ENCODE data around the gene ARHGEF3.
"Not testable (repeated sequence)": the region's sequence is repeated elsewhere in the genome, so short reads cannot be mapped to it uniquely, and the experiment has no call there.

Gene ARHGEF3

GRCh38 chr3:56769116-56769707, 32.5 kb downstream of the ARHGEF3 start:
- DNase-seq: no peak

DNA sequence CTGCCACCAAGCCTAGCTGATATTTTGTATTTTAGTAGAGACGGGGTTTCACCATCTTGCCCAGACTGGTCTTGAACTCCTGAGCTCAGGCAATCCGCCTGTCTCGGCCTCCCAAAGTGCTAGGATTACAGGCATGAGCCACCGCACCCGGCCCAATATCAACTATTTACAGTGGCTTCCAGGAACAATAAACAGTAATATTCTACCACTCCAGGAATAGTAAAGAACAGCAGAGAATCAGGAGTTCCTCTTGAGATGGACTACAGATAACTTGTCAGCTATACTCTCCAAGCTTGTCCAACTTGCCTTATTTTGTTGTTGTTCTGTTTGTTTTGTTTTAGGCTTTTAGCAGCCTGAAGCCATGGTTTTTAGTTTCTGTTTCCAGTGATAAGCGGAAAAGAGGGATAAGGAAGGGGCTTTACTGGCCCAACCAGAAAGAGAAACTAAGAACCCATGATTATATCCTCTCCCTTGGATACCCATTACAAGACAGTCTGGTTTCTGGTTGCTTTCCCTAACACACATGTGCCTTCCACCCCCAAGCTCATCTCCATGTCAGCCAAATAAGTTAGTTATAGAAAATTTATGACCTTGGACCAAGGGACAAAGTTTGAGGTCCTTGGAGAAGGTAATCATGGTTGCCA, 36.7 kb downstream of the ARHGEF3 start:
- DNase-seq: no peak

DNA sequence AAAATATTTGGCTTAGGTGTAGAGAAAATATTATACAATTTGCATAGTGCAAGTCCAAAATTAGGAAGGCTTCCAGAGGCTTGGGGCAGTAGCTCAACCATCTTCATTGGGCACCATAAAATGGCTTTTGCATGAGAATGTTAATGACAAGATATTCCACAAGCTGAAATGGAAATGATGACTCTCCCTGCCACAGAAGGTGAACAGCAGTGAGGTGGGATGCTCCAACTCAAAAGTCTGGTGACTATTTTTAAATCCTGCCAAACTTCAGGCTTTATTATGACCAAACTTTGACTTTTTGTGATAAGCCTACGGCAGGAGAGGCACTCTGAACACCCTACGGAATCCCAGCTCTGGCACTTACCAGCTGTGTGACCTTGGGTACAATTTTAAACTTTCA, 37.6 kb downstream of the ARHGEF3 start:
- no peak for DNase-seq

DNA sequence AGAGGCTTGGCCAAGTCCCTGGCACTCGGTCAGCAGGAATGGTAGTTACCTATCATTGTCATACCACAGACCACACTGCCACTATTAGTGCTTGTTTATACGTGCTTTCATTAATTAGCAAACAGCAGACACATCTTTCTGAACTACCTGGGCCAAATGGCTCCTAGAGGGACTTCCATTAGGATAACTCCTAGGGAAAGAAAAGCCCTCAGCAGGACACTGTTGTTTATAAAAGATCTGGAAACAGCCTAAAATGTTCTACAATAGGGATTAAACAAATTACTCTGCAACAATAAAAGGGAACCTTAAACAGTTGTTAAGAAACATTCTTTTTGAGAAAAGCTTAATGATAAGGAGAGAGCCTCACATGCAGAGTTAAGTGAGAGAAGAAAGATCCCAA, 38.5 kb downstream of the ARHGEF3 start:
- DNase-seq: no peak

DNA sequence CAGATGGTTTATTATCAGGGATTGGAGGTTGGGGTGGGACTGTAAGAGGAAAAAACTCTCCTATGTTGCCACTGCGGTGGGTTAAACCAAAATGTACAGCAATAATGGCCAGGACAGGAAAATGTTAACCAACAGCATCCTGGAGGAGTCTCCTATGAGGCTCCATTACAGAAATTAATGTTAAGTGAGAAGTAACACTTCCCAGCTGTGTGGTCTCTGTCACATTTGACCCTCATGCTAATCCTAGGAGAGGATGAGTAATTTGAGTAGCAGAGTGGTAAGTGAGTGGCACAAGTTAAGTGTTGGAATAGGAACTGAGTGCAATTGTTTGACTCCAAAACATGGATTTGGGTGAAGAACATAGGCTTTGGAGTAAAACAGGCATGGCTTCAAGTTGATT, 39.0 kb downstream of the ARHGEF3 start:
- DNase-seq: no peak

- no peak for DNase-seq
Measured at GRCh38 chr3:56761887-56762651, 39.7 kb downstream of the ARHGEF3 start.

DNA sequence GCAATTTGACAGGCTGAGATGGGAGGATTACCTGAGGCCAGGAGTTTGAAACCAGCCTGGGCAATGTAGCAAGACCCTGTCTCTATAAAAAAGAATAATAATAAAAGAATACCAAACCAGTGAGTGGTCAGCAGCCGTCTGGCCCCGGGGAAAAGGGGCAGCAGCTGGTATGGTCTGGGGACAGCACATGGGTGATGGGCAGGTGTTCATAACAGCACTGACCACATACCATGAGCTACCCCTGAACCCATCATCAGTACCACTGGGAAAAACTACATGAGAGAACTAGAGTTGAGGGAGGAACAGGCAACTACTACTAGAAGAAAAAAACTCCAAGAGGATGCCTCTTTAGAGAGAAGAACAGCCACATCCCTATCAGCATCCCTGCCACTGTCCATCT, 40.7 kb downstream of the ARHGEF3 start:
- no peak for DNase-seq

DNA sequence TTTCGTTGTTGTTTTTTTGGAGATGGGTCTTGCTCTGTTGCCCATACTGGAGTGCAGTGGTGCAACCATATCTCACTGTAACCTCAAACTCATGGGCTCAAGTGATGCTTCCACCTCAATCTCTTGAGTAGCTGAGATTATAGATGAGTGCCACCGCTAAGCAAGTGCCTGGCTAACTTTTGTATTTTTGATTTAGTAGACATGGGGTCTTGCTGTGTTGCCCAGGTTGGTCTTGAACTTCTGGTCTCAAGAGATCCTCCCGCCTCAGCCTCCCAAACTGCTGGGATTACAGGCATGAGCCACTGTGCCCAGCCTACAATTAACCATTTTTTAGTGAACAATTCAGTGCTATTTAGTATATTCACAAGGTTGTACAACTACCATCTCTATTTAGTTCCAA, 42.2 kb downstream of the ARHGEF3 start:
- no peak for DNase-seq

- peak; percentile 12 for DNase-seq
Measured at GRCh38 chr3:56758539-56758981, 43.2 kb downstream of the ARHGEF3 start.

GRCh38 chr3:56758042-56758441, 43.7 kb downstream of the ARHGEF3 start:
- DNase-seq: not testable (repeated sequence)

DNA sequence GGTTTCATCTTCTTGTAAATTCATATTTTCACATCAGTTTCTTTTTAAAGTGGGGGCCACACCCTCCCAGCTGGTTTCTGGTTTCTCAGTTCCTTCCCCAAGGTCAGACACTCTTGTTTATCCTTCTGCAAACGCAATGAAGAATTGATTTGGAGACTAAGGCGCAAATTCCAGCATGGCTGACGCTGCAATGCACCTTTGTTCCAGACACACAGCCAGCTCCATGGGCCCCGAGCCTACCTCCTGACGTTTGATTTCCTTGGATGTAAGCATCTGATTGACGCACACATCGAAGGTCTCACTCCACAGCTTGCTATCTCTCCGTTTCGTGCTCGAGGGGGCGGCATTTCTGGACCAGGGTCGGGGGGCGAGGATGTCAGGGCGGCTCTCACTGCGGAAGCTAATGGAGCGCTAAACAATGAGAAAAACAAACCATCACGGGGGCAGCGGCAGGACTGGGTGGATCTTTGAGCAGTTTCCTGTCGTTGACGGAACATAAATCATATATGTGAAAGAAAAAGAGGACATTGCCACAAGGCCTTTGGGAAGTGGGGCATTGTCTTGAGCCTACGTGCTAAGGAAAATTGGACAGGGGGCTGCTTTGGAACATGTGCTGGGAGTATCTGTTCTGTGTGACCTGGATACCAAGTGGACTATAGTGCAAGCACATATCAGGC, 46.9 kb downstream of the ARHGEF3 start:
- peak; percentile 10 for DNase-seq

GRCh38 chr3:56753206-56753820, 48.4 kb downstream of the ARHGEF3 start:
- DNase-seq: no peak

GRCh38 chr3:56751056-56751707, 50.6 kb downstream of the ARHGEF3 start:
- no peak for DNase-seq

- DNase-seq: no peak
Measured at GRCh38 chr3:56748663-56749231, 53.0 kb downstream of the ARHGEF3 start.

DNA sequence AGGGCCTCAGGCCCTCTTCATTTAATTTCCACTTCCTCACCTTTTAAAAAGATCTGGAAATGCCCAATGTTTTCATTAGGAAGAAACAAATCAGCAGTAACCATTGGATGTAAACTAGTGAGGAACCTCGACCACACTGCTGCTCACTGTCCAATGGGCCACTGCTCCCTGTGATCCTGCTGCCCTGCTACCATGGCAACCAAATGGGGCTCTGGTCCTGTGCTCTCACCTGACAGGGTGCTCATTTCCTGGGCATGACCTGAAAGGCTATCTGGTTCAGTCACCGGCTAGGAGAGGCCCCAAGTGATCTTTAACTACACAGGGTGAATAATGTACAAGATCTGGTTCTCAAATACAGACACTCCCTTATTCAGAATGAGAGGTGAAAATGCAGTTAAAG, 54.6 kb downstream of the ARHGEF3 start:
- DNase-seq: no peak

DNA sequence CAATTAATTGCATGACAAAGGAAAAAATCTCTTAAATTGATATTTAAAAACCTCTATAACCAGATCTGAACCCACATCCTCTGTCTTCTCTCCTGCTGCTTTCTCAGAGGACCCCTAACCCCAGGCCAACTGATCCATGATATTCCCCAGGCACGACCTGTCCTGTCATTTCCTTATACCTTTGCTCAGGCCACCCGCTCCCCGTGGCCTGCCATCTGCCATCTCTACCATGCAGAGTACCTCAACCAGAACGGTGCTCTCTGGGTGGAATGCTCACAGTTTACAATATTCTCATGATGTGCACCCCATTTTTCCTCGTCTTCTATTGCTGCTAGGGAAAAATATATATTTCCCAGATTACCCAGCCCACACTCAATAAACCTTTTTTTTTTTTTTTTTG, 57.7 kb downstream of the ARHGEF3 start:
- no peak for DNase-seq

DNA sequence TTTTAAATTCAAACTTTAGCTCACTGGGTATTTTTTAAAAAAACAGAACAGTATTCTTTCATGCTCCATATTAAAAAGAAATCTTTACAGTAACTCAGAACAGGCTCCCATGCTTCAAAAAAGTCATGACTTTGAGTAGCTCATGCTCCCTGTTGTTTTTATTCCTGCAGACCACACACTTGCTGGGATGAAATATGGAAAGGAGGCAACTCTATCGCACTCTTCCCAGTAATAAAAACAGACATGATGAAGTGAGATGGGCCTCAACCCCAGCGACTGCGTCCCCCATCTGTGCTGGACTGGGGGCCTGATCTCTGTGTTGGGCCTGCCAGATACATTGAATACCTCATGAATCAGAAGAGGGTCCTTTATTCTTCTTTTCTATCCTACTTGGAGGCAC, 58.9 kb downstream of the ARHGEF3 start:
- no peak for DNase-seq

DNA sequence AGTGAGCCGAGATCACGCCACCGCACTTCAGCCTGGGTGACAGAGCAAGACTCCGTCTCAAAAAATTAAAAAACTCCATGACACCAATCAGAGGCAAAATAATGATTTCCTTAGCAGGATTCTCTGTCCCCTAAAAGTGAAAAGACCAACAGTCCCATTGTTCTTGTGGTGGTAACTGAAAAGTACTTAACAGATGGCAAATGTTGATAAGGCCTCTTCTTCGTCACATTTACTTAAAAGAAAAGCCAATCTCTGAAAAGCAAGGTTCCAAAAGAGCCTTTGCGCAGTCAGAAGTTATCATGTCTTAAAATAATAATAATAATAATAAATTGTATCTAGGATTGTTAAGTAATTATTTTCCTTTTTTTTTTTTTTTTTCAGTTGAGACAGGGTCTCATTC, 62.7 kb downstream of the ARHGEF3 start:
- DNase-seq: no peak

DNA sequence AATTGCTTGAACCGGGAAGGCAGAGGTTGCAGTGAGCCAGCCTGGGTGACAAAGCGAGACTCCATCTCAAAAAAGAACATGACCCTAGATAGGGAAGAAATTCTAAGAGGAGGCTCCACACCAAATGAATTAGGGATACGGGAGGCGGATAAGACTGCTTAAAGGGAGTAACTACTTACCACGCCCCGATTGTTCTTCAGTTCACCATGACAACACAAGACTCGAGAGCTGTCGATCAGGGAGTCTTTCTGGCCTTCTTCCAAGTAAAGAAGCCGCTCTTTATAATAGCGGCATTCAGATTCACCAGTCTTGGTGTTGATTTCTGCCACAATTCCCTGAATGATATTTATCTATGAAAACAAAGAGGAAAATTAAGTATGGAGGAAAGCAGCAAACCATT, 64.7 kb downstream of the ARHGEF3 start:
- DNase-seq: no peak

GRCh38 chr3:56732109-56732508, 69.6 kb downstream of the ARHGEF3 start:
- no peak for DNase-seq

GRCh38 chr3:56725175-56725574, 76.6 kb downstream of the ARHGEF3 start:
- peak; percentile 22 for DNase-seq

DNA sequence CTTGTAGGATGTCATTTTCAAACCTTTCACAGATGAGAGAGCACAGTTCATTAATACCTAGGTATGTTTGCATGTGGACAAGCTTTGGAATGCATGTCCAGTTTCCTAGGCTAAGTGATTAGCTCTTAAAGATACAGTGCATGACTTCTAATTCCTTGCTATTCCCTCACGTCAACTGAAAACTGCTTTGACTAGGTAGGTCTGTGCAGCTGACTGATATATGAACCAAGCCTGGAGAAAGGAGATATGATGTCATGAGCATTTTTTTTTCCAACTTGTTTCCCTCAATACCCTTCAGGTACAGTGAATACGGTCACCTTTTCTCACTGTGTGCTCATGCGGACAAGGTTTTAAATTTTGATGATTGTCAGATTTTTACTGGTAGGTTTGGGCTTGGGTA, 77.1 kb downstream of the ARHGEF3 start:
- no peak for DNase-seq

Data from stimulated activated CD4-positive, alpha-beta T cell treated with anti-CD3 and anti-CD28 coated beads, Interleukin-4, amount 100 ng/mL, for 1 hour (primary cell).